CD4-positive, alpha-beta T cell treated with Interleukin-4 for 4 hours (primary cell): ENCODE results near the gene LRRC3.
"Not testable (repeated sequence)": the region's sequence is repeated elsewhere in the genome, so short reads cannot be mapped to it uniquely, and the experiment has no call there.

Experiments
- DNase-seq: peaks from one replicate; pipeline ENCODE4 v3.0.0-alpha.2; 2020

LRRC3 gene, protein sequence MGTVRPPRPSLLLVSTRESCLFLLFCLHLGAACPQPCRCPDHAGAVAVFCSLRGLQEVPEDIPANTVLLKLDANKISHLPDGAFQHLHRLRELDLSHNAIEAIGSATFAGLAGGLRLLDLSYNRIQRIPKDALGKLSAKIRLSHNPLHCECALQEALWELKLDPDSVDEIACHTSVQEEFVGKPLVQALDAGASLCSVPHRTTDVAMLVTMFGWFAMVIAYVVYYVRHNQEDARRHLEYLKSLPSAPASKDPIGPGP

DNA sequence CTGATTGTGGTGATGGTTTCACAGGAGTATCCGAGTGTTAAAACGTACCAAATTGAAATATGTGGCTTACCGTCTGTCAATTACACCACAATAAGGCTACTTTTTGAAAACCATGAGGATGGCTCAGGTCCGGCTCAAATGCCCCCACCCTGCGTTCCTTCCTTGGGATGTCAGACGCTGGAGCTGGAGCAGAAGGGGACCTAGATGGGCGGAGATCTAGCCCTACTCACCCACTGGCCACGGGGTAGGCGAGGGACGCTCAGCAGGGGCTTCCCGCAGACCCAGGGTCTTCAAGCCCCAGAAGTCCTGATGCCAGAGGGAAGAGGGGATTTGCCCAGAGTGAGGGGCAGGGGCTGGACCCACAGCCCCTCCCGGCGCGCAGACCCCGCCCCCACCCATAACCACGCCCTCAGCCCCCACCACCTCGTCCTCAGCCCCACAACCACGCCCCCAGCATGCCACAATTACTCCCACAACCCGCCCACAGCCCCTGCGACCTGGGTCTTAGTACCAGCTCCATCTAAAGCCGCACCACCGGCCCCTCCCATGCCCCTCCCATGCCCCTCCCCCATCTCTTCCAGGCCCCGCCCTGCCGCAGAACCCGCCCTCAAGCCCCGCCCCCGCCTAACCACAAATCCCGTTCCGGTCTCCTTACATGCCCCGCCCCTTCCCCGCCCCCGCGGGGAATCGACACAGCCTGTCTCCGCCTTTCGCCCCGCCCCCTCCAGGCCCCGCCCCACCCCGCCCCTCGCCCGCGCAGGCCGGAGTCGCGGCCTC is at the start of gene LRRC3:
TSS of gene LRRC3 (plus strand) at position 764 of the 777 bp plus-strand sequence. CDS start 1,135 bp downstream, outside the sequence.
- DNase-seq, result peak; percentile 66

DNA sequence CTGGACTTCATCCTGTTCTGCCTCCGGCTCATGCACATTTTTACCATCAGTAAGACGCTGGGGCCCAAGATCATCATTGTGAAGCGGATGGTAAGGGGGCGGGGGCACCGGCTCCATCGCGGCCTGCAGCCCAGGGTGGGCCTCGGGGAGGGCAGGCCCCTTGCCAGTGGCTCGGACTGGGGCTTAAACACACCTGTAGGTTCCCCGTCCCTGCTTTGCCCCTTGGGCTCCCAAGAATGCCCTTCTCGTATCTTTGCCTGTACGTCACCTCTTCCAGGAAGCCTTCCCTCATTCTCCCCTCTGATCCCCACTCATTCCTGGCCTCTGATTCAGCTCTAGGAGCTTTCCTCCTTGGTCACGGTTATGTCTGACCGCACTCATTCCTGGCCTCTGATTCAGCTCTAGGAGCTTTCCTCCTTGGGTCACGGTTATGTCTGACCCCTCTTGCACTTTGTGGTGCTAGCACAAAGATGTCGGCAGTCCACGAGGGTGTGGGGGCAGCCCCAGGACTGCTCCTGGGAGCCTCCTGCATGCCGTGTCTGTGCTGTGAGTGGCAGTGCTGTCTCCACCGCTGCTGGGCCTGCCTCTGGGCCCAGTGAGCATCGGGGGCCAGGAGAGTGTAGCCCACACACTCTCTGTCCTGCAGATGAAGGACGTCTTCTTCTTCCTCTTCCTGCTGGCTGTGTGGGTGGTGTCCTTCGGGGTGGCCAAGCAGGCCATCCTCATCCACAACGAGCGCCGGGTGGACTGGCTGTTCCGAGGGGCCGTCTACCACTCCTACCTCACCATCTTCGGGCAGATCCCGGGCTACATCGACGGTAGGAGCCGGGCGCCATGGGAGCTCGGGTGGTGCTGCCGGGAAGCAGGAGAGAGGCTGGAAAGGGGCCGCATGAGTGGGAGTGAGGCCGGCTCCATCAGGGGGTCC is 49.1 kb upstream of the LRRC3 start:
- no peak for DNase-seq

DNA sequence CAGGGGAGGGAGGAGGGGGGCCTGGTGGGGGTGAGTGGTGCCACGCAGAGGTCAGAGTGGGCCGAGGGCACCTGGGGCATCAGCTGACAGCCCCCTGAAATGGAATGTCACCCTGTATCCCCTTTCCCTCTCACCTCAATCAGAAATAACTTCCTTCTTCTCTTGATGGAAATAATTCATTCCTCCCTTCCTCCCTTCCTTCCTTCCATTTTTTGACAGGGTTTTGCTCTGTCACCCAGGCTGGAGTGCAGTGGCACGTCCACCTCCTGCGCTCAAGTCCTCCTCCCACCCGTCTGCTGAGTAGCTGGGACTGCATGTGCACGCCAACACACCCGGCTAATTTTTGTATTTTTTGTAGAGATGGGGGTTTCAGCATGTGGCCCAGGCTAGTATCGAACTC is 48.4 kb upstream of the LRRC3 start:
- DNase-seq, result no peak

DNA sequence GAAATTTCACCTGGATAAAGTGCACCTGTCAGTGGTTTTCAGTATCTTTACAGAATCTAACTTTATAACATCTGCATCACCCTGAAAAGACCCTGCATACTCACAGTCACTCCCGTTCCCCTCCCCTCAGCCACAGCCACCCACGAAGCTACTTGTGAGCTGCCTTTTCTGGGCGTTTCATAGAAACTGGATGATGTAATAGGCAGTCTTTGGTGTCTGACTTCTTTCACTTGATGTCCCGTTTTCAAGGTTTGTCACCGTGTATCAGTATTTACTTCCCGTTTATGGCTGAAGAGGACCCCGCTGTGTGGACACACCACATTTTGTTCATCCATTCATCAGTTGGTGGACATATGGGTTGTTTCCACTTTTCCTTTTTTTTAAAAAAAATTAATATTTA is 47.8 kb upstream of the LRRC3 start:
- no peak for DNase-seq

DNA sequence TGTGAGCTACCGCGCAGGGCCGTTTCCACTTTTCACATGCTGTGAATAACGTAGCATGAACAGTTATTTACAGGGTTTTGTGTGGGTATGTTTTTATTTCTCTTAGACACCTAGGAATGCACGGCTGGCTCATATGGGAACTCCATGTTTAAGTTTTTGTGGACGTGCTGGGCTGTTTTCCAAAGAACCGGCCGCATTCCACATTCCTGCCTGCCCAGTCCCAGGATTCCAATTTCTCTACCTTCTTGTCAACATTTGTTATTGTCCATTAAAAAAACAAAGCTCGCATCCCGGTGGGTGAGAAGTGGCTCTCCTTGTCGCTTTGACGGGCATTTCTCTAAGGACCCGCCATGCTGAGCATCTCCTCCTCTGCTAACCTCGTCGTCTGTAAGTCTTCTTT is 47.1 kb upstream of the LRRC3 start:
- DNase-seq, result no peak

DNA sequence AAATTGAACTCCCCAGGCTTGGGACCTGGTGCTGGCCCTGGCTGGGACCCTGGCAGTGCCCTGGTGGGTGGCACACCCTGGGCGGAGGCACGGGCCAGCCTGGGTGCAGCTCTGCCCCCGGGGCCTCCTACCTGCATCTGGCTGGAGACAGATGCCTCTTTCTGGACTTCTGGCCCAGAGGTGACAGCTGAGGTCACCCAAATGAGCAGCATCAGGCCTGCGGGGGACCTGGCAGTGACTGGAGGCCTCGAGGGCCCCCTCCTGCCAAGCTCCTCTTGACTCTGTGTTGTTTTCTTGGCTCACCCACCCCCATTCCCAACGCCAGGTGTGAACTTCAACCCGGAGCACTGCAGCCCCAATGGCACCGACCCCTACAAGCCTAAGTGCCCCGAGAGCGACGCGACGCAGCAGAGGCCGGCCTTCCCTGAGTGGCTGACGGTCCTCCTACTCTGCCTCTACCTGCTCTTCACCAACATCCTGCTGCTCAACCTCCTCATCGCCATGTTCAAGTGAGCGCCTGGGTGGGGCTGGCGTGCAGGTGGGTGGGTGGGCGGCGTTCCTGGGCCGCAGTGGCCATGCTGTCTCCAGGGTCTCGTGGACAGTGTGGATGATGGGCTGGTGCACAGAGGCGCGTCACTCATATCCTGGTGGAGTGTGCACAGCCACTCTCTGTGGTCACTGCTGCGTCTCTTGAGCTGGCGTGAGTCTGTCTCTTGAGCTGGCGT is 41.6 kb upstream of the LRRC3 start:
- DNase-seq, result no peak

DNA sequence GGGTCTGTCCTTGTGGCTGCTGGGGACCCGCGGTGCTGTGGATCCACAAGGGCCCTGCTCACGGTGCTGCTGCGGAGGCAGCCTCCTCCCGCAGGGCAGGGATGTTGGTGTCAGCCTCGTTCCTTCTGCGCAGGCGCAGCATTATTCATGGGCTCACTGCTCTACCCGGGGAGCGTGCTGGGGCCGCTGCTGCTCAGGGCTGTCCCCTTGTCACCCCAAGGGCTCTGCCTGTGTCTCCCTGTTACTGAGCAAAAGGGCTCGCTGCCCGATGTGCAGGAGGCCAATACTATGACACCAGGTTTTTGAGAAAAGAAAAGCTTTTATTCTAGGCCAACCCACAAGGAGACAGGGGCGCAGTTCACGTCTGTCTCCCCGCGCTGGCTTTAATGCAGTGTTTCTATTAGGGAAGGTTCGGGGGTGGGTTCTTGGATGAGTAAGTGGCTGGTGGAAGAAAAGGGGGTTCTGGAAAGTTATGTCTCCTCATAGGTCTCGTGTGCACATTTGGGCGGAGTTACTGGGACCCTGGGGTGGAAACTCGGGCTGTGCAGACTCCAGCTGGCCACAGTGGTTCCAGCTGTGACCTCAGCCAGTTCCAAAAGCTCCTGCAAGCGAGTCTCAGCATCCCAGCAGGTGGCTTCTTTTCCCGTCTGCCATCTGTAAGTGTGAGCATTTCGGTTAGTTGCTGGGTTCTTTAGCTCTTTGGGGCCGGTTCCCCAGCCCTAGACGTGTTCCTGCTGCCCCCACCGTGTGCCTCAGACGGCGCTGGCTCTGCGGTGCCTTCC is 40.8 kb upstream of the LRRC3 start:
- DNase-seq, result no peak

DNA sequence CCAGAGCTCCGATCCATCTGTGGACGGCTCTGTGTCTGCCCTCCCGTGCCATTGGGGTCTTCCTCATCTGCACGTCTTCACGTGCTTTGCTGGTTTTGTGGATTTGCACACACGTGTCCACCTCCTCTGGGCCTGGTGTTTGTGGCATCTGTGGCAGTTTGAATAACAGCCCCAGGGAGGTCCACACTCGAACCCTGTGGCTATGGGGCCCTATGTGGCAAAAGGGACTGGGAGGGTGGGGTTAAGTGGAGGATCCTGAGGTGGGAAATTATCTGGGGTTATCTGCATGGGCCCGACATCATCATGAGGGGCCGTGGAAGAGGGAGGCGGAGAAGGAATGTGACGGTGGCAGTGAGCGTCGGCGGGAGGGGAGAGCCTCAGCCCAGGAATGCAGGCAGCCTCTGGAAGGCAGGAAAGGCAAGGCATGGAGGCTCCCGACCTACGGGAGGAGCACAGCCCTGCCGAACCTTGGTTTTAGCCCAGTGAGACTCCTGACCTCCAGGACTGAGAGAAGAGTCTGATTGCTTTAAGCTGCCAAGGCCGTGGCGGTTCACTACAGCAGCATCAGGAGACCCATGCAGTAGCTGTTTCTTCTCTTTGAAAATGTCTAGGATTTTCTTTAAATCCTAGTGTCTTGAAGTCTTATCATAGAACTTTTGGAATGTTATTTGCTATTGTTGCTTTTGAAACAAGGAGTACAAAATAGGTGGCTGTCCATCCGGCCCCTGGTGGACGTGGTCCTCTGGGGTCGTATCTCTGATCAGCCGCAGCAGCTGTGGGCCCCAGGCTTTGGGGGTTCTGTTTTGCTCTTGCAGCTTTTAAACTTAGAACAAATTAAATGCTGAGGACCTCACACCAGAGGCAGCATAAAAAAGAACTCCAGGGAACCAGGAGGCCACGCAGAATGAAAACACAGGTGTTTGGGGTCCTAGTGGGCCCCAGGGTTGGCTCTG is 40.0 kb upstream of the LRRC3 start:
- no peak for DNase-seq

DNA sequence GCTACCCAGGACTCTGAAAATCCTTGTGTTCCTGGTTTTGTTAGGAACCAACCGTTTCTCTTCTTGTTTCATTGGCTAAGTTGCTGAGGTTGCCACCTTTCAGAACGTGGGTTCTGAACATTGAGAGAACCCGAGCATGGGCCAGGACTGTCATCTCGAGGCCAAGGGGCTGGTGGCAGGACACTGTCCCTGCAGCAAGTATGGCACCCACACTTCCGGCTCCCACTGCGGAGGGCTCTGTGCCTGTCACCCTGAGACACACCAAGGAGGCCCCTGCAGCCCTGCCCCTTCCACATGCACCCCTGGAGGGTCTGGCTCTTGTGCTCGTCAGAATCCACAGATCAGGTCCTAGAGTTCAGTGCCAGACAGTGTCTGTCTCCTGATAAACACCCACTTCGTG is 39.1 kb upstream of the LRRC3 start:
- DNase-seq, result no peak

DNA sequence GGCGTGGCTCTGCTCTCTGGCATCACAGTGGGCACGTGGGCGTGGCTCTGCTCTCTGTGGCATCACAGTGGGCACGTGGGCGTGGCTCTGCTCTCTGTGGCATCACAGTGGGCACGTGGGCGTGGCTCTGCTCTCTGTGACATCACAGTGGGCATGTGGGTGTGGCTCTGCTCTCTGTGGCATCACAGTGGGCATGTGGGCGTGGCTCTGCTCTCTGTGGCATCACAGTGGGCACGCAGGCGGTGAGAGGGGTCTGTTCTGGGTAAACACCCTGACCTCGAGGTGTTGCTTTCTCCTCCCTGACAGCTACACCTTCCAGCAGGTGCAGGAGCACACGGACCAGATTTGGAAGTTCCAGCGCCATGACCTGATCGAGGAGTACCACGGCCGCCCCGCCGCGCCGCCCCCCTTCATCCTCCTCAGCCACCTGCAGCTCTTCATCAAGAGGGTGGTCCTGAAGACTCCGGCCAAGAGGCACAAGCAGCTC is 37.6 kb upstream of the LRRC3 start:
- not testable (repeated sequence) for DNase-seq

DNA sequence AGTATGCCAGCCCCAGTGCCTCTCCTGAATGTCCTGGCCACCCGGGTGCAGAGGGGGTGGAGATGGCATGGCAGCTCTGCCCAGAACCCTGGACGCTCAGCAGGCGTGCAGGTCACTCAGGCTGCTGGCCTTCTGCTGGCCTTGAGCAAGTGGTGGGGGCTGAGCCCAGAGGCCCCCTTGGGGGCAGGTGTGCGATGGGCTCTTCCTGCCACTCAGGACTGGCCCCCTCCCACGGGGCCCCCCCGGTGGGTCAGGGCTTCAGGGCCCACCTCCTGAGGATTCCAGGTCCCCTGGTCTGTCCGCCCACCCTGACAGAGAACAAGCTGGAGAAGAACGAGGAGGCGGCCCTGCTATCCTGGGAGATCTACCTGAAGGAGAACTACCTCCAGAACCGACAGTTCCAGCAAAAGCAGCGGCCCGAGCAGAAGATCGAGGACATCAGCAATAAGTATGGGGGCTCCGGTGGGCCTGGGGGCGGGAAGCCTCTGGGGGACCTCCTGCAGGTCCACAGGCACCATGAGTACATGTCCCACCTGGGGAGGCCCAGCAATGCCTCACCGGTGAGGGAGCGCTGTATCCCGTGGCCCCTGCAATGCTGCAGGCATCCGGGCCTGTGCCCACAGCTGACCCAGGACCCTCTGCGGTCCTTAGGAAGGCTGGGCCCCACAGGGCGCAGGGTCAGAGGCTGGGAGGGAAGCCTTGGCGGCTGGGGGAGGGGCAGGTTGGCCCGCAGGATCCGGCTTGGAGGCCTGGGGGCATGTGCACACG is 37.0 kb upstream of the LRRC3 start:
- DNase-seq, result no peak

DNA sequence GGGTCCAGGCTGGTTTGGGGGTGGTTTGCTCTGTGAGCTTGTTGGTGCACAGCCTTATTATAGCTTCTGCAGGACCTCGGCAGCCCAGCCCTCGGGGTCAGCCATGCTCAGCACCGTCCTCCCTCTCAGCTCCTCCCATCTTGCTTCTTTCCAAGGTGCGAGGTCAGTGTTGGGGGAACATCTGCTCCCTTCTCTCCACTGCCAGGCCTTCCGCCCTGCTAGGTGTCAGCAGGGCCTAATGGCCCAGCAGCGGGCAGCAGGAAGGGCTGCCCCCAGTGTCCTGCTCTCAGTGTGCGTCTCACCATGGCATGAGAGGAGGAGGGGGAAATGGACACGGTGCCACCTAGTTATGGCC is 36.5 kb upstream of the LRRC3 start:
- DNase-seq, result no peak

DNA sequence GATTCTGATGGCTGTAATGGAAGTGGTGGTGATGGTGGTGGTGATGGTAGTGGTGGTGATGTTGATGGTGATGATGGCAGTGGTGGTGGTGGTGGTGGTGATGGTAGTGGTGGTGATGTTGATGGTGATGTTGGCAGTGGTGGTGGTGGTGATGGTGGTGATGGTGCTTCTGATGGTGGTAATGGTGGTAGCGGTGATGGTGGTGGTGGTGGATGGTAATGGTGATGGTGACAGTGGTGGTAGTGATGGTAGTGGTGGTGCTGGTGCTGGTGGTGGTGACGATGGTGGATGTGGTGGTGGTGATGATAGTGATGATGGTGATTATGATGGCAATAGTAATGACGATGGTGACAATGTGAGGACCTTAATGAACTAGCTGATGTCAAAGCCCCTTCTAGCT is 35.6 kb upstream of the LRRC3 start:
- DNase-seq, result no peak

DNA sequence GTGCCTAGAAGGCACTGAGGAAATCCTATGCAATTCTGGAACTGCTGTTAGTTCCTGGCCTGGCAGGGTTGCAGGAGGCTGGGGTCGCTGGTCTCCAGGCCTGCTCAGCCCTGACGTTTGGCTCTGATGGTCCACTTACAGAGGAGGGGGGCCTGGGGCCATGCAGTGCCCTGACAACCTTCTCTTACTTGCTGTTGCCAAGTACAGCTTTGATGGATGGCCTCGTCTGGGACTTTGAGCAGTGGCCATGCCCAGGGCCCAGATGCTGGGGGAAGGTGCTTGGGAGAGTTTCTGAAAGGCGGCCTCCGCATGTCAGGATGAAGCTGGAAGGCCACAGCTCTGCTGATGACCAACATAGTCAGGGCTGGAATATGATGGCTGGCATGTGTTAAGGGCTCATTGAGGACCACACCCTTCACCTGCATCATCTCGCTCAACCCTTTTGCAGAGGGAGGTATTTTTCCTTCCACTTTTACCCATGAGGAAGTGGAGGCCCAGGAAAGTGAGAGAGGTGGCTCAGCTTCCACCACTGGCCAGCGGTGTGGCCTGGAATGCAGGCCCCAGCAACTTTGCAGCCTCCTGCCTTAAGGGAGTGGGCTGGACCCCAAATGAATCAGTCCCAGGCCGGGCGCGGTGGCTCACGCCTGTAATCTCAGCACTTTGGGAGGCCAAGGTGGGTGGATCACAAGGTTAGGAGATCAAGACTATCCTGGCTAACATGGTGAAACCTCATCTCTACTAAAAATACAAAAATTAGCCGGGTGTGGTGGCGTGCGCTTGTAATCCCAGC is 34.7 kb upstream of the LRRC3 start:
- DNase-seq, result no peak

DNA sequence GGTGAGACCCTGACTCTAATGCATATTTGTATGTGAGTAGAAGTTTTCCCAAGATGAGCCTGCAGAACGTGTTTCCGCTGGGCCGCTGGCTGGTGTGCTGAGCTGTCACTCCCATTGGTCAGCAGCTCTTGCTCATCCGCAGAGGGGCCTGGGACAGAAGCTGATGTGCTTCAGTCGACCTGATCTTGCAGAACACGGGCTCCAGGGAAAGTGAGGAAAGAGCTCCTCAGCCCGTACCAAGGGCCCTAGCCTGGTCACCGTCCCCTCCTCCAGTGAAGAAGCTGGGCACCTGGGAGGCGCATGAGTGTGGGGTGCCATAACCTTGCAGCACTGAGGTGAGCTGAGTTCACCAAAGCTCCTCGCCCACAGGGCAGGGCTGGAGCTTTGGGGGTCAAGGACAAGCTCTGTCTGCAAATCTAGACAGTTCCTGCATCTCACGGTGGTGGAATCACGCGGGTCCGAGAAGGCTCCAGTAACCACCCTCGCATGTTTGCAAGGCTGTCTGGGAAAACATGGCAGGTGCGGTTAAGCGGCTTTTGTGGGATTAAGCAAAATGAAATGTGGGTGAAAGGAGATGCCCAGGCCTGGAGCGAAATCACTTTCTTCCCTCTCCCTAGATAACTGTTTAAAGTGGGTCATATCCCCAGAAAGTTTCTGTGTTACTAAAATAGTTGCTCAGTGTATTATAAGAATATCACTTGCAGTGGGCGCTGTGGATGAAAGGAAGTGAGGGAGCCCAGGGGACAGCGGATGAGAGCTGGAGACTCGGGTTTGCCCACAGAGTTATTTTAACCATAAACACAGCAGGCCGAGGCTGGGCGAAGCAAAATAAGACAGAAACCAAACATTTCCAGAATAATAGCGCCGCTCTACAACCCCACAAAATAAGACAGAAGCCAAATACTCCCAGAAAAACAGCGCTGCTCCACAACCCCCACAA is 33.1 kb upstream of the LRRC3 start:
- DNase-seq, result no peak

DNA sequence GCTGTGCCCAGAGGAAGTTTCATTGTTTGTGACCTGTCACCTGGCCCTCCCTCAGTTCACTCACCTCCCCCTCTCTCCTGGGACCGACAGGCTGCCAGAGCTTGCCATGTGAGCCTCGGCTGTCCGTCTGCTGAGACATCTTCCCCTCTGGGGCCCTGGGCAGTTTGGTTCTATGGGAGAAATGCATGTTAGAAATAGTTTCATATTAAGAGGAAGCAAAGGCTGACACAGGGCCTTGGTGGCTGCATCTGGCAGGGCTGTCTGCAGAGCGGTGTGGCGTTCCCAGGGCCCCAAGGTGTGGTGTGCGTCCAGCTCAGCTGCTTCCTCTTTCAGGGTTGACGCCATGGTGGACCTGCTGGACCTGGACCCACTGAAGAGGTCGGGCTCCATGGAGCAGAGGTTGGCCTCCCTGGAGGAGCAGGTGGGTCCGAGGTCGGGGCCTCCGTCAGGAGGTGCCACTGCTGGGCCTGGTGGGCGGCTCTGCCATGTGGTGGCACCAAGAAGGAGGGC is 31.9 kb upstream of the LRRC3 start:
- DNase-seq, result no peak

DNA sequence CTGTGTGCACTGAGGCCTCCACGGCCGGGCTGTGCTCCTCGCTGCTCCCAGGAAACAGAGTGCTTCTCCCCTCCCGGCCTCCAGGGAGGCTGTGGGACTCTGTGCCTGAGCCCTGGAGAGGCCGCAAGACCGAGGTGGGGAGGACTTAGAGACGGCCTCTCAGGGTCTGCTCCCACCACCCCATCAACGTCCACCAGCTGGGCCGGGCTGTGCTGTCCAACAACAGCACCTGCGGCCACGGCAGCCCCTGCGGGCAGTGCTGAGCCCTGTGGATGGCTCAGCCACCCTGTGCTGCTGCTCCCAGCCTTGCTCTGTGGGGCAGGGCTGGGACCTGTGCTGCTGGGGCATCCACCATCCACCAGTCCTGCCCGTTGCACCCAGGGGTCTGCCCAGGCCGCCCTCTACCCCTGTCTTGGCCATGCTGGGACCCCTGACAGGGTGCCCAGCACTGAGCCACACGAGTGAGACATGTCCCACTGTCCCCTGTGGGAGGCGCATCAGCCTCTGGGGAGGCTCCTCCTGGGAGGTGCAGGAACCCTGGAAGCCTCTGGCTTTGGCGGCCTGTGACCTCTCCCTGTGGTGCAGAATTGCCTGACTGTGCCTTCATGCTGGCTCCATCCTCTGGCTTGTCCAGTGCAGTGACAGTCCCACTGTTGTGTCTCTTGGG is 31.2 kb upstream of the LRRC3 start:
- DNase-seq, result no peak
